H54 (cell line): Measurements from ENCODE around the gene PLK1.

ENCODE experiments used
- DNase-seq: peaks from one replicate; pipeline ENCODE4 v3.0.0; 2011; ENCODE audit warnings: low spot score, mixed read lengths; ENCODE audit not compliant: insufficient read length
- FAIRE-seq: peaks from 3 replicates; lab custom pipeline; 2011; peaks lifted over from hg19 to GRCh38; lab: Jason Lieb, UNC
- POLR2A ChIP-seq: IDR thresholded peaks from 2 replicates; pipeline ENCODE4 v1.6.1; 2011; ENCODE audit warnings: low read depth, mild to moderate bottlenecking, low read length

Gene PLK1

GRCh38 chr16:23668225-23668624, 10.5 kb upstream of the PLK1 start:
- FAIRE-seq (no peak), DNase-seq (no peak)
- no peak for TF ChIP-seq POLR2A

DNA sequence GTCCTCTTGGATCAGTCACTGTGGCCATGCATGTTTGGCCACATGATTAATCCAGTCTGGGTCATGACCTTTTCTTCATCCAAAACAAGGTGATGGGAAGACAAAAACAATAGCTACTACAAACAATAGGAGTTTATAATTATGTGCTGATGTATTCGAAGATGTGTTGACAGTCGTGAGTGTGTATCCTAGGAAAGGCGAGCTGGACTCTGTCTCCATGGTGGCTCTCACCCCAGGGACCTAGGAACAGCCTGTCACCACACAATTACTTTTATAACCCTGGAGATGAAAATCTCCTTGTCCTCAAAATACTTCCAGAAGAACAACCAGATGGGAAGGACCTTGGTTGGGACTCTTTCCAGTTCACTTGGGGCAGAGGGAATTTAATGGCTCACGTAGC, 9.8 kb upstream of the PLK1 start:
- no peak for TF ChIP-seq POLR2A
- no peak for DNase-seq
- FAIRE-seq, result no peak

DNA sequence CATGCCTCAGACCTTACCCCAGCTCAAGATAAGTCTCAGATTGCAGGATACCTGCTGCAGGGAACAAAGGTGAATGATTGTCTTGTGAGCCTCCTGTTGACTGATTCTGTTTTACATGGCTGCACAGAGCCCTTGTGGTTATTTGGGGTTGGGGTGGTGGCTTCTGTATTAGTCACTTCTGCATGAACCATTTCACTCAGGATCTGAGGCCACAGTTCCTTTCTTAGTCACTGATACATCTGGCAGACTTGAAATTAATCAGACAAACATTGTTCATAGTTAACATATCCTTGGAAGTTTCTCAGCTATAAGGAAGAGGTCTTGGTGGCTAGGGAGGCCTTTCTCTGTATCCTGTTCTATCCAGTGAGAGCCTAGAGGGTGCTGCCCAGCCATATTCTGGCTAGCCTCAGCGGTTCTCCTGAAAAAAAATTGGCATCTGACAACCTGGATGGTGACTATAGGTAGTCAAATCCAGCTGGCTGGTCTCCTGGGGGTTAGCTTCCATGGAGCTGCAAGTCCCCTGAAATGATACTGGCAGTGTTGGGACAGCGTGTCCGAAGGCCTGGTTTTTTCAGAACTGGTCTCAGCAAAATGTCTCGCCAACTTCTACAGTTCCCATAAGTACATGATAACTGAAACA, 8.4 kb upstream of the PLK1 start:
- peak; percentile 42 for DNase-seq
- no peak for TF ChIP-seq POLR2A
- peak; percentile 93 for FAIRE-seq

- no peak for DNase-seq
- no peak for FAIRE-seq
- no peak for TF ChIP-seq POLR2A
Observed at GRCh38 chr16:23673971-23674614, 4.6 kb upstream of the PLK1 start.

GRCh38 chr16:23676924-23677480, 1.7 kb upstream of the PLK1 start:
- no peak for TF ChIP-seq POLR2A
- DNase-seq, result no peak
- FAIRE-seq, result no peak

GRCh38 chr16:23679274-23679985, 741 bp downstream of the PLK1 start:
- DNase-seq (peak; percentile 43), FAIRE-seq (no peak)
- TF ChIP-seq POLR2A, result no peak

- no peak for DNase-seq
- no peak for FAIRE-seq
- no peak for TF ChIP-seq POLR2A
Observed at GRCh38 chr16:23679986-23680336, 1.3 kb downstream of the PLK1 start.

GRCh38 chr16:23682181-23682580, 3.5 kb downstream of the PLK1 start:
- FAIRE-seq (no peak), DNase-seq (no peak)
- no peak for TF ChIP-seq POLR2A

DNA sequence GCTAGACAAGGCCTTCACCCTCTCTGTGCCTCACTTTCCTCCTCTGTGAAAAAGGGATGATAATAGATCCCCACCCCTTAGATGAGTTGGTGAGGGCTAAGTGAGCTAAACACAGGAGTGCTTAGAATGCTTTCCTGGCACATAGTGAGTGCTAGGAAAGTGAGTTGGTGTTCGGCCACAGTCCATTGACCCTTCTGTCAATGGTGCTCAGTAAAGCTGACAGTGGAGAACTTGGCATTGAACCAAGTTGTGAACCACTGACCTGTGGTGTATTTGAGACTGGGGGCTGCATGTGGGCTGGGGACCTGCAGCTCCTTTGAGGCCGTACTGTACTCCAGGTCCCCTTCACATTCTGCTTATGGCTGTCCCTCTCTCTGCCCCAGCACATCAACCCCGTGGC, 4.8 kb downstream of the PLK1 start:
- DNase-seq (no peak), FAIRE-seq (no peak)

GRCh38 chr16:23687034-23687808, 8.5 kb downstream of the PLK1 start:
- DNase-seq (no peak), FAIRE-seq (no peak)
- no peak for TF ChIP-seq POLR2A

More for the DNA sequence above, 4.8 kb downstream of the PLK1 start:
- no peak for TF ChIP-seq POLR2A

GRCh38 chr16:23689442-23690187, 10.9 kb downstream of the PLK1 start:
- no peak for DNase-seq
- no peak for FAIRE-seq
- TF ChIP-seq POLR2A, result no peak

DNA sequence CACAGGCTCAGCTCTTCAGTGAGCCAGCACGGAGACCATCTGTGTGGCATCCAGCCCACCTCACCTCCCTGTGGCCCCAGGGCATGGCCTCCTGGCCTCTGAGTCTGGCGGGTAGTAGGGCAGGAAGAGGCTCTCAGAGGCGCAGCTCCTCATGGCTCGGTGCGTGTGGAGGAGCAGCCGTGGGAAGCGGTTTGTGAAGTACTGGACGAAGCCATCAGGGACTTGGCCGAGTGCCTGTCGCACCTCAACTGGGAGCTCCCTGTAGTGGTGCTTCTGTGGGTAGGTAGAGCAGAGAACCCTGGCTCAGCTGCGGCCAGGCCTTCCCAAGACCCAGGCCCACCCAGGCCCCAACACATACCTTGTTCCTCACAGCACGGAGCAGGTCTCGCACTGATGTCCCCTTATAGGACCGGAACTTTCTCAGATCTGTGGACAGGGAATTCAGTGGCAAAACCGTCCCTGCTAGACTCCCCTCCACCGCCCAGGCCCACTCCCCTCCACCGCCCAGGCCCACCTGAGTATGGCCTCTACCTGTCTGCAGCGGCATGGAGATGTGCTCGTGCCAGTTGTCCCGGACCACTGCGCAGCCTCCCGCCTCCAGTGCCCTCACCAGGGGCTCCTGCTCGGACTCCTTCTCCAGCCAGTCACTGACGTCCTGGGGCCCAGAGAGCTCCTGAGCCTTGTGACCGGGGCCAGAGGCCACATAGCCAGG, 12.2 kb downstream of the PLK1 start:
- FAIRE-seq (no peak), DNase-seq (no peak)
- no peak for TF ChIP-seq POLR2A
